ENCODE data around the gene CAP2.
A peak's percentile ranks its signal among the peaks of the same experiment; 100 is the strongest.

The CAP2 gene

GRCh38 chr6:17599877-17600526, 206.6 kb downstream of the CAP2 start, which contains the start of gene FAM8A1:
Gene FAM8A1 (plus strand): TSS chr6:17600302. CDS start chr6:17600410, 108 bp downstream.
- H3K27me3 Mint-ChIP-seq: no peaks in the 10 kb centered on the region
- H3K4me1 Mint-ChIP-seq (ENCODE audit: low read depth): peaks cover 36% of the 10 kb centered on the region
- peak within 1 kb of the TSS; percentile 85 for H3K4me3 Mint-ChIP-seq
- H3K36me3 Mint-ChIP-seq (ENCODE audit: low read depth): peaks cover 4% of the 10 kb centered on the region
- no peaks in the 10 kb centered on the region for H3K9me3 Mint-ChIP-seq
- peak within 1 kb of the TSS; percentile 79 for H3K27ac Mint-ChIP-seq

- peaks cover 4% of the 10 kb centered on the region for H3K36me3 Mint-ChIP-seq (ENCODE audit: low read depth)
- H3K4me3 Mint-ChIP-seq: peak overlapping the region; percentile 85
- peak overlapping the region; percentile 79 for H3K27ac Mint-ChIP-seq
- peaks cover 36% of the 10 kb centered on the region for H3K4me1 Mint-ChIP-seq (ENCODE audit: low read depth)
- no peaks in the 10 kb centered on the region for H3K27me3 Mint-ChIP-seq
- no peaks in the 10 kb centered on the region for H3K9me3 Mint-ChIP-seq
These were observed 207.4 kb downstream of the CAP2 start for GRCh38 chr6:17600527-17601385.

GRCh38 chr6:17601386-17601703, 207.9 kb downstream of the CAP2 start:
- Mint-ChIP-seq H3K27ac (peak overlapping the region; percentile 79), H3K9me3 (no peaks in the 10 kb centered on the region), H3K4me3 (peak overlapping the region; percentile 85), H3K27me3 (no peaks in the 10 kb centered on the region), H3K36me3 (ENCODE audit: low read depth) (peaks cover 6% of the 10 kb centered on the region), H3K4me1 (ENCODE audit: low read depth) (peaks cover 36% of the 10 kb centered on the region)

GRCh38 chr6:17602888-17603287, 209.5 kb downstream of the CAP2 start:
- Mint-ChIP-seq H3K27ac (no peak overlapping the region), H3K9me3 (no peaks in the 10 kb centered on the region), H3K27me3 (no peaks in the 10 kb centered on the region), H3K36me3 (ENCODE audit: low read depth) (peaks cover 11% of the 10 kb centered on the region), H3K4me1 (ENCODE audit: low read depth) (peaks cover 36% of the 10 kb centered on the region), H3K4me3 (no peak overlapping the region)

- no peaks in the 10 kb centered on the region for H3K27me3 Mint-ChIP-seq
- H3K4me3 Mint-ChIP-seq: no peak overlapping the region
- H3K36me3 Mint-ChIP-seq (ENCODE audit: low read depth): peaks cover 11% of the 10 kb centered on the region
- no peak overlapping the region for H3K27ac Mint-ChIP-seq
- no peaks in the 10 kb centered on the region for H3K9me3 Mint-ChIP-seq
- peaks cover 27% of the 10 kb centered on the region for H3K4me1 Mint-ChIP-seq (ENCODE audit: low read depth)
These were observed 213.2 kb downstream of the CAP2 start for GRCh38 chr6:17606606-17607005.

Data from stimulated activated naive CD8-positive, alpha-beta T cell treated with anti-CD3 and anti-CD28 coated beads, Interleukin-15, Interleukin-2, amounts not matched to agents 100 ng/mL and 50 ng/mL, for 24 hours (primary cell).